Endometrial microvascular endothelial cells (primary cell): ENCODE data around the gene TRPC5OS. TPM values are rescaled to one million over a fixed set of nuclear protein-coding genes. Genes with fewer than 3 reads are reported as not detected.

Experiments used
- in situ Hi-C: cut with HindIII; loops from 2 replicates; pipeline ENCODE4 v1.10.0; 2017; ENCODE audit warnings: low sequenced_read_pairs, low pct_unique_long_range_greater_than_20kb; ENCODE audit errors: inconsistent ontology term
- total RNA-seq: library from RNA; depleted of rRNA; stranded (reverse); fragments of >200 nt; gene quantifications from one replicate; pipeline ENCODE4 v1.2.3, GENCODE V29; 2015; ENCODE audit errors: inconsistent ontology term

TRPC5OS gene
- total RNA-seq = not detected

- in situ Hi-C loops = no loop called here
These were observed at the start of gene TRPC5OS for GRCh38 chrX:111875881-111876280. TRPC5OS (plus strand) TSS chrX:111876181; CDS start chrX:111901850, 25,669 bp downstream.

GRCh38 chrX:111829345-111829744, 46.6 kb upstream of the TRPC5OS start:
- in situ Hi-C loops = no loop called here

GRCh38 chrX:111830571-111830970, 45.4 kb upstream of the TRPC5OS start:
- in situ Hi-C loops = no loop called here

GRCh38 chrX:111831343-111831742, 44.6 kb upstream of the TRPC5OS start:
- in situ Hi-C loops = no loop called here

- in situ Hi-C loops = no loop called here
These were observed 38.8 kb upstream of the TRPC5OS start for GRCh38 chrX:111837197-111837596.

- in situ Hi-C loops = no loop called here
These were observed 28.4 kb upstream of the TRPC5OS start for GRCh38 chrX:111847491-111848133.

GRCh38 chrX:111848541-111848940, 27.4 kb upstream of the TRPC5OS start:
- in situ Hi-C loops = no loop called here

GRCh38 chrX:111850975-111851374, 25.0 kb upstream of the TRPC5OS start:
- in situ Hi-C loops = no loop called here

- in situ Hi-C loops = no loop called here
These were observed 21.2 kb upstream of the TRPC5OS start for GRCh38 chrX:111854556-111855490.

GRCh38 chrX:111857534-111858060, 18.4 kb upstream of the TRPC5OS start:
- in situ Hi-C loops = no loop called here

GRCh38 chrX:111861605-111862004, 14.4 kb upstream of the TRPC5OS start:
- in situ Hi-C loops = no loop called here

- in situ Hi-C loops = no loop called here
These were observed 8.7 kb upstream of the TRPC5OS start for GRCh38 chrX:111867236-111867635.

GRCh38 chrX:111868726-111869638, 7.0 kb upstream of the TRPC5OS start:
- in situ Hi-C loops = no loop called here

- in situ Hi-C loops = no loop called here
These were observed 6.3 kb upstream of the TRPC5OS start for GRCh38 chrX:111869639-111870034.

GRCh38 chrX:111874241-111874640, 1.7 kb upstream of the TRPC5OS start:
- in situ Hi-C loops = no loop called here

- in situ Hi-C loops = no loop called here
These were observed 665 bp downstream of the TRPC5OS start for GRCh38 chrX:111876646-111877045.

- in situ Hi-C loops = no loop called here
These were observed 1.7 kb downstream of the TRPC5OS start for GRCh38 chrX:111877681-111878080.

- in situ Hi-C loops = no loop called here
These were observed 4.8 kb downstream of the TRPC5OS start for GRCh38 chrX:111880735-111881134.

GRCh38 chrX:111881715-111882114, 5.7 kb downstream of the TRPC5OS start:
- in situ Hi-C loops = no loop called here
